ENCODE data around the gene CARS2.

GRCh38 chr13:110616103-110617101 is 89.5 kb downstream of the CARS2 start:
- peak; percentile 15 to 40 (median 30) for TF ChIP-seq CTCF (IDR thresholded peaks at IDR 0.05)
- TF ChIP-seq POLR2A (IDR thresholded peaks at IDR 0.05), result no peak
